ENCODE data around the gene RGP1.

RGP1 gene

DNA sequence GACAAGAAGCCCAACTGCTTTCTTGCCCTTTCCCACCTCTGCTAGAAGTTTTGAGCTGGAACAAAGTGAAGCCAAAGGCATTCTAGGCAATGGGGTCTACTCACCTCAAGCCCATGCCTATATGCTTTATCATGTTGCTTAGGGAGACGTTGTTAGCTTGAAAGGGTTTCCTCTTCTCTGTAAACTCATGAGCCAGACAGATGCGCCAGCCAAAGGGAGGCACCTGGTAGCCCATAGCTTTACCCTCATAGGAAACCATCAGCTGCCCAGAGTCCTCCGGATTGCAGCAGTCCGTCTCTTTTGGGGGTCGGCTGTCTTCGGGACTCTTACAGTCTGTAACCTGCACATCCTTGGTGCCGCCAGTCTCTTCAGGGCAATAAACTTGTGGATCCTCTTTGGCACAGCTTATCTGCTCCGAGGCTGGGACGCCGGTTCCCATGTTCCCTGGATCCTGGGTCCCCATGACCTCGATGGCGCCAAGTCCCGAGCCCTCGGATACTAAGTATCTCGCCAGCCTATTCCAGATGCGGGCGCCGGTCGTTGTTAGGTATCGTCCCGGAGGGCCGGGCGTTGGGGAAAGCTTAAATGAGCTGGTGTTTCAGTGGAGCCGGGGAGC, 737 bp upstream of the RGP1 start:
- no peak for DNase-seq

DNA sequence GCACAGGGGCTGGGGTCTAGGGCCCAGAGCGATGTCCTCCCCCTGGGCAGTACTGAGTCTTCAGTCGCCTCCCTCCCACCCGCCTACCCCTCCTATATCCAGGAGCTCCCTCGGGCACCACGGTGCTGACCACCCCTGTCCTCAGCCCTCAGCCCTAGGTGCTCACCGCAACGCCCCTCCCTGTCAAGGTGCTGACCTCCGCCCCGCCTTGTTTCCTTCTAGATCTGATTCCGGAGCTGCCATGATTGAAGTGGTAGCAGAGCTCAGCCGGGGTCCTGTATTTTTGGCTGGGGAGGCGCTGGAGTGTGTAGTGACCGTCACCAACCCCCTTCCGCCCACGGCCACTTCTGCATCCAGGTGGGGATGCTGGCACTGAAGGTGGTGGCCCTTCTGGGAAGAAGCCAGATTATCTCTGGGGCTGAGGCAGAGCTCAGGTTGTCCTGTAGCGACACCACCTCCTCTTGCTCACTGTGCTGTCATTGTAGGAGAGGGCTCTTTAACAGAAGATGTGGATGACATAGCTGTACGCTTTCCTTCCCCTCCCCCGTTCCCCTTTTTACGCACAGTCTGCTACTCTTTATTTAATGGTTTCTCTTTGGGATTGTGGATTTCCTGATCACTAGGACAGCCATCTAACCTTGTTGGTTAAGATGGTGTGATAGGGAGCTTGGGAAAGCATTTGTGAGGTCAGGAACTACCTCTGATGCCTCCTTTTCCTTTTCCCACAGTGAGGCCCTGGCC, 598 bp downstream of the RGP1 start:
- DNase-seq: peak; percentile 26

DNA sequence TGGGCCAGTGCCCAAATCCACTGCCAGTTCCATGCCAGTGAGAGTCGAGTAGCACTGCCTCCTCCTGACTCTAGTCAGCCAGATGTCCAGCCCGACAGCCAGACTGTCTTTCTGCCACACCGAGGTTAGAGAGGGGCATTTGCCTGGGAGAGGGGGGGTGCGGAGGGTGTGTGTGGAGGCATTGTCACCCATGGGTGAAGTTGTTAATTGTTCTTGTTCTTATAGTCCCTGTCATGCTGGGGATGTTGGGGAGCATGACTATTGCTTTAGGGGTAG, 1.1 kb downstream of the RGP1 start:
- no peak for DNase-seq

DNA sequence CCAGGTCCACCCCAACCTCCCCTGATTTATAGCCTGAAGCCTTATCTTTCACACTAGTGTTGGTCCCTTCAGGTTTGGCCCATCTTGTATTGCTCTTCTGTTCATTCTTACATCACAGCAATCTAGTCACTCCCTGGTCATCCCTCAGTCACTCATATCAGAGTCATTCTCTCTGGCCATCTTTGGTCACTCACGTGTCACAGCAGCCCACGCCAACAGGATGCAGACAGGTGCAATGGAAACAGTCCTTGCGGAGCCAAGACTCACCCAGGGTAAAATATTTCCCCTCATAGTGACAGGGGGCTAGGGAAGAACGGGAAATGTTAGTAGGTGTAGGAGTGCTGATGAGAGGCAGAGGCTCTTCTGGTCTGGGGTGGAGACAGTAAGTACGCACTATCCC, 4.4 kb downstream of the RGP1 start:
- DNase-seq: no peak

DNA sequence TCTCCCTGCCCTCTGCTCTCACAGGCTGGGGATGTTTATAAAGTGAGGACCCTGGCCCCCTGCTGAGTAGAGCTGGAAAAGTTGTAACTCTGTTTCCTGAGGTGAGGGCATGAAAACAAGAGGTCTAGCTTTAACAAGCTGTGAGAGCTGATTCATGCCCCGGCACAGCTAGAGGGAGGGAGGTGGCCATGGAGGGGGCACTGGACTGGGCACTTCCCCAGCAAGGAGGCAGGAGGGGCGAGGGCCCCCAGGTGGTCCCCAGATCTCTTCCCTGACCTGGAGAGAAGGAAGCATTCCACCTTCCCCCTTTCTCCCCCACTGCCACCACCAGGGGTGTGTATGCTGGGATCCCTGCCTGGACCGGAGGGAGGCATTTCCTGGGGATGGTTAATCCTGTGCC, 5.2 kb downstream of the RGP1 start, which contains the start of gene MSMP:
Gene MSMP, minus strand, starts transcription at position 13 of the 400 bp plus-strand sequence. CDS start 147 bp downstream, outside the sequence.
- no peak for DNase-seq

DNA sequence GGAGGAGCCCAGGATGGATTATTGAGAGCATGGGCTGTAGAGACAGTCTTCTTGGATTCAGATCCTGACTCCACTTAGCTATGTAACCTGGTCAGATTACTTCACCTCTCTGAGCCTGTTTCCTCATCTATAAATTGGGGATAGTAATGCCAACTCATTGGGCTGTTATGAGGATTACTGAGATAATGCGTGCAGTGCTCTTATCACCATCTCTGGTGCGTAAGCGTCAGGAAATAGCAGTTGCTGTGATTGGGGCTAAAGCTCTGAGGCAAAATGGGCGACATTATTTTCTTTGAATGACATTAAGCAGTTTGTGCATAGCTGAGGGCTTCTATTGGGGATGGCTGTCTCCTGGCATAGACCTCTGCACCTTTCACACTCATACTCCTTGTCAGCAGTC, 6.0 kb downstream of the RGP1 start:
- DNase-seq: no peak

DNA sequence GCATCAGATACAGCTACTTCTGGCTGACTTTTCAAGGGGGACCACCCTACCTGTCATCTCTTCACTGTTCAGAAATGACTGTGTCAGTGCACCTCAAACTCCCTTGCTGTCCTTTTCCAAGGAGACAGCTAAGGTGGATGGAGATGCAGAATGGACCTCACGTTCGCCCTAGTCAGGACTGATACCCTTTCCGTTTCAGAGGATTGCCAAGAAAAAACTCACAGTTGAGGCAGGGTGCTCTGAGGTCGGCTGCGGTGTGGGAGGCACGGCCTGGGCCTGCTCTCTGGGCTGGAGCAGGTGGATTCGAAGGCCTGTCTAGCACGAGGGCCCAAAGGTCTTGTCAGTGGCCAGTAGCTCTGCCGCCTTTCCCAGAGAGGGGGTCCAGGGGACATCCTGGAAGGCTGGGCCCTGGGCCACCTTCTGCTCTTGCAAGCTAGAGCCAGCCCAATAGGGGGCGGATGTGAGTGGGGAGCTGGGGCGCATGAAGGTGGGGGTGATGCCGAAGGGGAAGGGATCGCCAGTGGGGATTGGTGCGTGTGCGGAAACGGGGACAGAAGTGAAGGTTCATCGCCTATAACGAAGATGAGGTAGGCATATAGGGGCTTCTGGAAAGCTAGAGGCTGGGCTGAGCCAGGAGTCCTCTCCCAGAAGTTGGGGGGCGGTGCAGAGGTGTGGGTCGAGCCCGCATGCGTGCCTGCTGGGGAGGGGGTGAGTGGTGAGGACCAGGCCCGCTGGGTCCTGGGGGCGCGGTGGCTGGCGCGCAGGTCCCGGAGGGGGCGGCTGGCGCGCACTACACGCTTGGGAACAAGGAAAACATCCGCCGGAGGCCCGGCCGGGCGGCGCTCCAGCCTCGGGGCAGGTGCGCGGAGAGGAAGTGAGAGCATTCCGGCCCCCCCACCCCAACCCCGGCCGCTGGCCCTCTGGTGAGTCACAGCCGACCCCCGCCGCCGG, 7.5 kb downstream of the RGP1 start:
- DNase-seq: peak; percentile 81

DNA sequence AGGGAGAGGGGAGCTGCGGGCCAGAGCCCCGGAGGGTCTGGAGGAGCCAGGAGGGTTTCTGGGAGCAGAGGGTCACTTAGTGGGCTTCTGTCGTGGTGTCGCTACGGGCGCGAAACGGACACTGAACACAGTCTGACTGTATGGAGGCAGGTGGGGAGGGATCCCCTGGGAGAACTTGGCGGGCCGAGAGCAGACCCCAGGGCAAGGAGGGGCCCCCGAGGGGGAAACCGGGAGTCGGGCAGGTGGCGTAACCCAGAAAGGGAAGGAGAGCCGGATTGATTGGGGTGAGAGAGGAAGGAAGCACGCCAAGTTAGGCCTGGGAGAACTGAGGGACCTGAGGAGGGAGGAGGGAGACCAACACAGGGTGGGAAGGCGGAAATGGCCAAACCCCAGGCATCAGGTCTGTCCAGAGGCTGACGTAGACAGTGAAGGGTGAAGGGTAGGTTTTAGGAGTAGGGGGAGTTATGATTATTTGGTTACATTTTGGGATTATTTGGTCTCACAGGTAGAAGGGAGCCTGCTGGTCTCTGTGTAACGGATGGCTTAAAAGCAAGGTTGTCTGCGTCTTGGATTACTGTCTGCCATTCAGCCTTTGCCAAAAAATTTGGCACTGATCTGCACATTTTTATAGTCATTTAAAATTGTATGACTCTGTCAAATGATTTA, 8.3 kb downstream of the RGP1 start:
- DNase-seq: no peak

DNA sequence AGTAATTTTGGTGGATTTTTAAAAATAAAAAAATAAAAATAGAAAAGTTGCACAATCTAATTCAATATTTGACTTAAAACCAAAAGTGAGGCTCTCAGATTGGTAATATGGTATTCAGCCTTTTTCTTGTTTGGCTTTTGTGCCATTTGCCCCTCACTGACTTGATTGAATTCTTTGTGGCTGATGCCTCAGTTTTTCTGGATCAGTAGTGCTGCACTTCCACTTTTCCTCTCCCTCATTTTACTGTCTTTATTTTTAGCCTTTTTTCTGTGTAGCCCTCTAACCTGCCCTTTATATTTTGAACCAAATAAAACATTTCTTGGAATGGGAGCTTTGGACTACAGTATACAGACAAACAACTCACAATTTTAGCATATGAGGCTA, 8.8 kb downstream of the RGP1 start:
- DNase-seq: no peak

DNA sequence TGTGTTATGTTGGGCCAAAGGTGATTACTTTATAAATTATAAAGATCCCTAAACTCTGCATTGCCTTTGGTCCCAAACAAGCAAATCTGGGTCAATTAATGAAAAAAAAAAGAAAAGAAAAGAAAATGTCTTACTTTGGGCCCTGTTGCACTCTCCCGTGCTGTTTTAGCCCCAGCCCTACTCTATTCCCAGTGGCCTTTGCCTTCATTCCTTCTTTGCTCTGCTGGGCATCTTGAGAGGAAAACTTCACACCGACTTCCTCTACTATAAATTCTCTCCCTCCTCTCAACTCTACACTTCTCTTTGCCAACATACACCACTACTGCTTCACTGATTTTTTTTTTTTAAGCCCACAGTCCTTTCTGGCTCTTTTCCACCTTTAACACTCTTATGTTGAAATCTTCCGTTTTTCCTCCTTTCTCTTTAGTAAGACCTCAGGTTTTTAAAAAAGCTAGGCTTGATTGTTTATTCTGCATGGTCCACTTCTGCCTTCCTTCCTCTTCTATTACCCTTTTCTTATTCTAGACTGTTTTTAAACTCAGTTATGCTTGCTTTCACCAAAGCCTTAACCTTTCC, 9.5 kb downstream of the RGP1 start:
- no peak for DNase-seq

DNA sequence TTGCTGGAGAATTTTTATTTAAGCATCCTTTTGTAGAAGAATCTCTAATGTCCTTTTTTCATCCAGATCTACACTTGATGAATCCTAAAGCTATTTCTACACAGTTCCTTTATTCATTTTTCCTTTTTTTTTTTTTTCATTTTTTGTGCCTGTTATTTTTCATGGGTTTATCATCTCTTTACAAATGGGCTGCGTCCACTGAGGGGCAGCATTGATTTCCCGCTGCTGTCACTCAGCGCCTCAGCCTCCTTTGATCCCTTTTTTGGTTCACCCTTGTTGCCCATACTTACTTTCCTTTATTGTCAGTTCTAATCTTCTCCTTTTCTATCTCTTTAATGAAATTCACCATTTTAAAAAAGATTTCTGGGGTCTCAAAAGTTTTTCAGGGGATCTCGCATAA, 10.7 kb downstream of the RGP1 start:
- DNase-seq: no peak

DNA sequence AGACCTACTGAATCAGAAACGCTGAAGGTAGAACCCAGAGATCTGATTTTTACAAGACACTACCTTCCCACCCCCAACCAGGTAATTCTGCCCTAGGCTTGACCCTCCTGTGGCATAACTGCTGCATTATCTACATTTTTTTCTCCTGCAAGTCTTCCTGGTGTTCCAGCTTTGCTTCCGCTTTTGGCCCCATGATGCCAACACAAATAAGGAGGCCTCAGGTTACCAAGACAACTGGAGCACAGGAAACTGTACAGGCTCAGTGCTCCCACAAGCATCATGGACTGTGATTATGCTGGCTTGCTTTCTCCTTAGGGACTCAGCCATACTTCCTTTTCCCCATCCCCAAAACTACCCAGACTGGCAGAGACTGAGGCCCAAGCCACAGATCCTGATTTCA, 11.6 kb downstream of the RGP1 start:
- DNase-seq: no peak

DNA sequence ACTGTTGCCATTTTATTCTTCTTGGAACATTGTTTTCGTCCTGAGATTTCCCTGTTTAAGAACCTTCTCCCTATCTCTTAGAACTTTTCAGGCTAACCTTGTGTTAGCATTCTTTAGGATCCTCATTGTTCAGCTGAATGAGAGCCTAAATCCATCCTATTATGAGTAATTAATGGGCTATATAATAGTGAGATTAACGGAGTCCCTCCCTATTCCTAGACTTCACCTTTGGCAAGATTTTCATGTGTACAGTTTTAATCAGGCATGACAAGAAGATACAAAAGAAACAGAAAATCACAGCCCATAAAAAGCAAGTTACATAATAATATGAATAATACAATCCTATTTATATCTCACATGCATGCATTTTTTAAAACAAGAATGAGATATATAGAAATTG, 14.1 kb downstream of the RGP1 start:
- no peak for DNase-seq

DNA sequence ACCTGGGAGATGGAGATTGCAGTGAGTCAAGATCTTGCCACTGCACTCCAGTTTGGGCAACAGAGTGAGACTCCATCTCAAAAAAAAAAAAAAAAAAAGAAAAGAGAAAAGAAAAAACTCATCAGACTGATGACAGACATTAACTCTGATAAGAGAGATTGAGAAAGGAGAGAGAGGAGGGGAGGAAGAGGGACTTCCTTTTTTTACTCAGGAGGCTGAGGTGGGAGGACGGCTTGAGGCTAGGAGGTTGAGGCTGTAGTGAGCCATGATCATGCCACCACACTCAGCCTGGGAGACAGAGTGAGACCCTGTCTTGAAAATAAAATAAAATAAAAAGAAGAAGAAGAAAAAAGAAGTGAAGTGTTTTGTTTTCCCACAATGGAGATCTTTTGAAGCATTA, 14.7 kb downstream of the RGP1 start:
- no peak for DNase-seq

DNA sequence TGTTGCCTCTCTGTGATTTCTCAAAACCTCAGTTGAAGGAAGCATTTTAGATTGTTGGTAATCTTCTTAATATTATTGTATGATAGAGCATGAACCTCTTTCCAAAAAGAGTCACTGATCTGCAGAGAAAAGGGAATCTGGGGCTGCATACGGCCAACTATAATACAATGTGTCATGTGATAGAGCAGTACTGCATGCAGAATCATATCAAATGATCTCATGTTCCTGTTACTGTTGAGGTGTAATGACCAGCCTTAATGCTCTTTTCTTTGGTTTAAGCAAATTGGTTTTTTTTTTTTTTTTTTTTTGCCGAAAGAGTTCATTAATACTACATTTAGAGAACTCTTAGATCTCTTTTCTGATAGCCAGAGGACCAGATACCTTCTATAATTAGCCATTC, 17.9 kb downstream of the RGP1 start:
- no peak for DNase-seq

DNA sequence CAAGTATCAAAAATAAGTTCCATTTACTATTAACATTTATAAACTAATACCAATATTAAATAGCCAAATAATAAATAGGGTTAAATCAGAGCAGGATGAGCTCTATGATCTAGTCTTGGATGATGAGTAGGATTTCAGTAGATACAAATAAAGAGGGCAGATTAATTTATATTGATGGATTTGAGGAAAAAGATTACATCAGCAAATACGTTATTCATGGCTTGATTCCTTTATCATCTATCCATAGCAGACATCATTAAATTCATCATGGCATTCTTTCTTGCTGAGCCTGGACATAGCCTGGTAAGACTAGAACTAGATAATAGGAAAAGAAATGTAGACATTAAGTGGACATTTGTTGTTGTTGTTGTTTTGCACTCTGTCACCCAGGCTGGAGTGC, 18.4 kb downstream of the RGP1 start:
- DNase-seq: no peak

DNA sequence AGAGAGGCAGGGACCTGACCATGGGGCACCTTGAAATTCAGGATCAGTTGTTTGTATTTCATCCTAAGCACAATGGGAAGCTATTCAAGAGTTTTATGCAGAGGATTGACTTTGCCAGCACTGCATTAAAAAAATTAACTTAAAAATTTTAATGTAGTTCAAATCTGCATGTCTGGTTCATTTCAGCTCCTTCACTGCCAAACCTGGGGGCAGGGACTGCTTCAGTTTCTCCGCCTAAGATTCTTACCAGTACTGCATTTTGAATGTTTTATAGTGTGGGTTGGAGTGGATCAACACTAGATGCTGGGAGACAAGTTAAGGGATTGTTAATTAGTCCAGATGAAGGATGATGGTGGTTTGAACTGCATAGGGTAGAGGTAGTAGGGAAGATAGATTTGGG, 20.7 kb downstream of the RGP1 start:
- DNase-seq: no peak

DNA sequence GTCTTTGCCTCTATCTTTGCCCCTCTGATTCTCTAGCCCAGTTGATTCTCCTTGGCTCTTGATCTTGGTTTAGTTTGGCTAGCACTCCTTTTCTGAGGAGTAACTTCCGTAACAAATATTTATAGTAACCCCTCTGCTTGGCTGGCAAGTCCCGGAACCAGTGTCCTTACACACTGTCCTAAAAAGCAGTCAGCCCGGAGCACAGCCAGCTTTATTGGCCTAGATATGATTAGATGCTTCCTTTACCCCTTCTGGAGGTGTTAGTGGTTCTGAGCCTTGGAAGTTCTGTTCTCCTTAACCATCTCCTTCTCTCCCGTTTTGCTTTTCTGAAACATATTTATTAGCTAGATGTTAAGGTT, 22.0 kb downstream of the RGP1 start:
- DNase-seq: no peak

DNA sequence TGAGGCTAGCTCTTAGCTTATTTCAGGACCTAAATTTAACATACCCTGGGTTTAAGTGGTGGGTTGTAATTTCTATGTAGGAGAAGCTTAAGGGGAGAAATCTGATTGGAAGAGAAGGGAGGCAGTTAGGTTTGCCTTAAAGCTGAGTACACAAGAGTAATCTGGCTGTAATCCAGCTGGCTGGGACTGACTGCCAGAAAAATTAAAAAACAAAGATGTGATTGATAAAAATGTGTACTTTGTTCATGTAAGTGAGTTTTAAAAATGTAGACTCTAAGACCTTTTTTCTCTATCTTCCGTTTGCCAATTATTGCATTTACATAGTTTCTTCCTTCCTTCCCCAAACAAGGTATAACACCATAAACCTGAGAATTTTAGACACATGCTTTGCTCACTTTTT, 22.4 kb downstream of the RGP1 start:
- no peak for DNase-seq

DNA sequence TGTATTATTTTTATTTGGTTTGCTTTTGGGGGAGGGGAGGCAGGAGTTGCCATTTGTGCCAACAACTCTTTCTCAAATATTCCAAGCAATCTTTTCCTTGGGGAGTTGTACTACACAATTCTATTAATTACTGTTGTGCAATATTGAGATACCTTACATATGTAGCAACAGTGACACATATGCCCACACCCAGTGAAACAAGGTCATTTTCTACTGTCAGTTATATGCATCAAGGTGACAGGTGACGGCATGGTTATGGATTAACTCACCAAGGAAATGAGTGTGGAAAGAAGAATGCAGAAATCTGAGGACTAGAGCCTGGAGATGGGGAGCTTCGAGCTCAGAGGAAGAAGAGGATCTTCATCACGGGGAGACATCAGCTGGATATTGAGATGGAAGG, 22.9 kb downstream of the RGP1 start:
- DNase-seq: no peak

DNA sequence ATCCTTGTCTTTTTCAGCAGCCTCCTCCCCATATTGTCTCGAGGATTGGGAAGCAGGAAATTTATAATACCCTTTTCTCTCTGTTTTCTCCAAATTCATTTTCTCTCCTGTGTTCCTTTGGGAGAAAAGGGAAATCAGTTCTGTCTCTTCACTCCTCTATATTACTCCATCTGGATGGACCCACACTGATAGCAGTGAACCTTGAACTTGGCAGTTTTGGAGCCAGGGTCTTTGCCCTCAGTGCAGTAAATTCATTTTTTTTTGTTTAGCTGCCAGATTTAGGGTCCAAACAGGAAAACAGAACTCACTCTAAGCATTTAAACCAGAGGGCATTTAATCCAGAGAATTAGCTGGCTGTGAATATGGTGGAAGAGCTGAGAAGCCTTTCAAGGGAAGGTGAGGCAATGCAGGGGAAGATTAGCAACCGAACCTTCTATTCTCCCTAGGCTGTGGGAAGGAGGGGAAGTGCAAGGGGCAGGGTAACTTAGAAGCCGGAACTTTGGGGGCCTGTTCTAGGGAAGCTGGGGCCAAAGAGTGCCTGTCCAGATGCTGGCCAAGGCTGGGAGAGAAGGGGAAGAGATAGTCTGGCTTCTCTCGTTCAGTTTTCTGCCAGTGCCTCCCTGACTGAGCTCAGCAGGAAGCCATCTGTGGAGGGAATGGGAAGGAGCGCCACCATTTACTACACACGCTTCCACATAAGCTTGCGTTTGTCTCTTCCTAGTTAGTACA, 26.0 kb downstream of the RGP1 start:
- no peak for DNase-seq

DNA sequence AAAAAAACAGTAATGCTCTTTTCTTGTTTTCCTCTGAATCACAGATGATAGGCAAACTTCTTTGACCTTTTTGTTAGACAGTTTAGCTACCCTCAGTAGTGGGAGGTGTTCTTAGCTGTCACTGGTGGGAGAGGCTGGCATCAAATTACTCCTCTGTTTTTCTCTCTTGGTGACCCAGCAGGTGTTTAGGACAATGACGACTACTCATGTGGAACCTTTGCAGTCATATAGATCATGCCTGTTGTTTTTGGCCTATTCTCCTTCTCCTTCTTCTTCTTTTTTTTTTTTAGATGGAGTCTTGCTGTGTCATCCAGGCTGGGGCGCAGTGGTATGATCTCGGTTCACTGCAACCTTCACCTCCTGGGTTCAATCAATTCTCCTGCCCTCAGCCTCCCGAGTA, 26.9 kb downstream of the RGP1 start:
- DNase-seq: no peak

DNA sequence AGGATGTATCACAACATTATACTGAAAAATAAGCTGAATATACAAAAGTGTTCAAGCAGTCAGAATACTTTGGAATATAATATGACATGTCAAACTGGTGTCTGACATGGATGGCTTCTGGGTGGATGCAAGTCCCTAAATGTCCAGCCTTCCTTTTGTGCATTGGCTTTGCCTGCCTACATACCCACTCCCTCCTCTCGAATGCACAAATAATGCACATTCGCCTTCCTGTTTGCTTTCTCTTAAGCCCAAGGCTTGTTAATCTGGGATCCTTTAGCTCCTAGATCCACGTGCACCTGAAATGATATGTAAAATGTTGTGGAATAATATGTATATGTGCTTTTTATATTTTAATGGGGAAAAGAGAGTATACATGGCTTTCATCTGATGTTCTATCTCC, 29.4 kb downstream of the RGP1 start:
- DNase-seq: no peak
